ENCODE results near the gene DEFB124.

Gene DEFB124

DNA sequence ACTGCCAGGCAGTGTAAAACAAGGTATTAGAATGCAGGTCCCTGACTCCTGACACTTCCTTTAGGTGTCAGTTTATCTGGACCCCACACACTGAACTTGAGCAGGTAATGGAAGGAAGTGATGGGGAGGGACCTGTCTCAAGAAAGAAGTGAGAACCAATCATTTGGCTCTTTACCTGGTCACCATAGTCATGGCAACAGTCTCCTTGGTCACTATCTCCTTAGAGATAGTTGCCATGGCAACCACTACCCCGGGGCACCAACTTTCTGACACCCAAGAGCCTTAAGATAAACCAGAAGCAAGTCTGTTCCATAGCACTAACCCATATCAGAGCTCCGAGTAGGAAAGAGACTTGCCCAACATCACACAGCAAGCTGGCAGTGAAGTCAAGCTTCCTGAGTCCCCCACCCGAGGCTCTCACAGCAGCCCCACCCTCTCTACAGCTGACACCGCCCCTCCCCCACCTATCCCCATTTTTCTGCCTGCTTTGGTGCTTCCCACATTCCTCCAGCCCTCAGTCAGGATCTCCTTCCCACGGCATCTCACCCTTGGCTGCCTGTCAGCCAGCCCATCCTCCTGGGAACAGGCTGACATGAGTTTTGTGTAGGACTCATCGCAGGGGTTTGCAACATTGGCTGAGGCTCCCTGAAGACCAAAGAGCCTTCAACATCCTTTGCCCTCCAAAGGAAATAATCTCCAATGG is 23.1 kb upstream of the DEFB124 start:
- no peak for TF ChIP-seq CTCF (IDR thresholded peaks at IDR 0.05)

GRCh38 chr20:31496761-31497295 is 21.9 kb upstream of the DEFB124 start:
- no peak for TF ChIP-seq CTCF (IDR thresholded peaks at IDR 0.05)

DNA sequence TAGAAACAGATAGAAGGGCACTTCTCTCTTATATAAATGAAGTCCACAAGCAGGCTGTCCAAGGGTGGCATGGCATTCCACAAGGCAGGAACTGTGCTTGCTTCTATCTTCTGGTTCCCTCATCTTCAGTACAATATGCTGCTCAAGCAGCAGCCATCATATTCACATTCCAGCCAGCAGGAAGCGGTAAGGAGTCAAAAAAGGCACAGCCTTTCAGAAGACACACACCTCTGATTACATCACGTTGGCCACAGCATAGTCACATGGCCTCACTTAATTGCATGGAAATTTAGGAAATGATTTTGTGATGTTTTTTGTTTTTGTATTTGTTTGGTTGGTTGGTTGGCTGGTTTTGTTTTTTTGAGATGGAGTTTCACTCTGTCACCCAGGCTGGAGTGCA is 19.2 kb upstream of the DEFB124 start:
- TF ChIP-seq CTCF (IDR thresholded peaks at IDR 0.05): peak; percentile 44

DNA sequence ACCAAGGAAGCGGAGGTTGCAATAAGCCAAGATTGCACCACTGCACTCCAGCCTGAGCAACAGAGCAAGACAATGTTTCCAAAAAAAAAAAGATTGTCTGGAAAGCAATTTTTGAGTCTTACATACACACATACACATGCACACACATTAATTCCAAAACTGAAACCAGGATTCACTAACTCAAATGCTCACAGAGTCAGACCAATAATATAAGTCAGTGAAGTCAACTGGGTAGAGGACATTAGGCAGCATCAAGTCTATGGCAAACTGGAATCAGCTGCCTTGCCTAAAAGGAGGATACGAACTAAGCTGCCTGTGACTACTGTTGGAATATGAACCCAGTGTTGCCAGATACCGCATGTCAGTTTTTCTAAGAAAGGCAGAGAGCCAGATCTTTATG is 15.8 kb upstream of the DEFB124 start:
- TF ChIP-seq CTCF (IDR thresholded peaks at IDR 0.05): no peak

- no peak for TF ChIP-seq CTCF (IDR thresholded peaks at IDR 0.05)
These were observed 14.2 kb upstream of the DEFB124 start for GRCh38 chr20:31489152-31489551.

- no peak for TF ChIP-seq CTCF (IDR thresholded peaks at IDR 0.05)
These were observed 13.2 kb upstream of the DEFB124 start for GRCh38 chr20:31488115-31488514.

DNA sequence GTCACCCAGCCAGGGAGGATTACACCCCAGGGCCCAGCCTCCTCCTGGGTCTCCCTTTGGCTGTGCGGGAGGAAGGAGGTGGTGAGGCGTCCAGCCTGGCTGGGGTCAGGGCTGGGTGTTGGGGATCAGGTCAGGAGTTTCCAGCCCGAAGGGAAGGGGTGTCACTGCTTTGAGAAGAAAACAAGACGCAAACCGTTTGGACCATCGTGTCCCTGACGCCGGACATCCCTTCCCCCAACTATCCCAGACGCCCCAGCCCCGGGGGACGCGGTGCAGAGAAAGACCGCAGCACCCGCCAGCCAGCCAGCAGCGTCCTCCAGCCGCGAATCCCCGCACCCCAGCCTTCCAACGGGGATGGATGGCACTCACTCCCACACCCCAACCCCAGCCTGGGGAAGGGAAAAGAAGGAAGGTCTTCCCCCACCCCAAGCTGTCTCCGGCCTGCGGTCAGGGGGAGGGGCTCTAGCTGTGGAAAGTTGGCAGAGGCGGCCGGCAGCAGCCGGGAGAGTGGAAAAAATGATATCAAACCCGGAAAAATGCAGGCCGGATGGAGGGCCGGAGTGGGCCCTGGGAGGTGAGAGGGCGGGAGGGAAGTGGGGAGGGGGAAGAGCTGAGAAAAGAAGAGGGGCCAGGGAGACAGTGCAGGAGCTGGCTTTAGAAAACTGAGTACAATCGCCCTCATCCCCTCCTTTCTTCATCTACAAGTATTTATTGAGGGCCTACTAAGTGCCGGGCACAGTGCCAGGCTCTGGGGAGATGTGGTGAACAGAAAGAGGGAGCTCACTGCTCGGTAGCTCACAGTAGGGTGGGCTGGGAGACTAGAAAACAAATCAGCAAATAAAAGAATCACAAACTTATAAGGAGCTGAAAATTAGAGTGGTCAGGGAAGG is 10.8 kb upstream of the DEFB124 start:
- no peak for TF ChIP-seq CTCF (IDR thresholded peaks at IDR 0.05)
